ENCODE measurements around the gene IKZF5.
A peak's percentile ranks its signal among the peaks of the same experiment; 100 is the strongest.

IKZF5 gene, protein sequence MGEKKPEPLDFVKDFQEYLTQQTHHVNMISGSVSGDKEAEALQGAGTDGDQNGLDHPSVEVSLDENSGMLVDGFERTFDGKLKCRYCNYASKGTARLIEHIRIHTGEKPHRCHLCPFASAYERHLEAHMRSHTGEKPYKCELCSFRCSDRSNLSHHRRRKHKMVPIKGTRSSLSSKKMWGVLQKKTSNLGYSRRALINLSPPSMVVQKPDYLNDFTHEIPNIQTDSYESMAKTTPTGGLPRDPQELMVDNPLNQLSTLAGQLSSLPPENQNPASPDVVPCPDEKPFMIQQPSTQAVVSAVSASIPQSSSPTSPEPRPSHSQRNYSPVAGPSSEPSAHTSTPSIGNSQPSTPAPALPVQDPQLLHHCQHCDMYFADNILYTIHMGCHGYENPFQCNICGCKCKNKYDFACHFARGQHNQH

DNA sequence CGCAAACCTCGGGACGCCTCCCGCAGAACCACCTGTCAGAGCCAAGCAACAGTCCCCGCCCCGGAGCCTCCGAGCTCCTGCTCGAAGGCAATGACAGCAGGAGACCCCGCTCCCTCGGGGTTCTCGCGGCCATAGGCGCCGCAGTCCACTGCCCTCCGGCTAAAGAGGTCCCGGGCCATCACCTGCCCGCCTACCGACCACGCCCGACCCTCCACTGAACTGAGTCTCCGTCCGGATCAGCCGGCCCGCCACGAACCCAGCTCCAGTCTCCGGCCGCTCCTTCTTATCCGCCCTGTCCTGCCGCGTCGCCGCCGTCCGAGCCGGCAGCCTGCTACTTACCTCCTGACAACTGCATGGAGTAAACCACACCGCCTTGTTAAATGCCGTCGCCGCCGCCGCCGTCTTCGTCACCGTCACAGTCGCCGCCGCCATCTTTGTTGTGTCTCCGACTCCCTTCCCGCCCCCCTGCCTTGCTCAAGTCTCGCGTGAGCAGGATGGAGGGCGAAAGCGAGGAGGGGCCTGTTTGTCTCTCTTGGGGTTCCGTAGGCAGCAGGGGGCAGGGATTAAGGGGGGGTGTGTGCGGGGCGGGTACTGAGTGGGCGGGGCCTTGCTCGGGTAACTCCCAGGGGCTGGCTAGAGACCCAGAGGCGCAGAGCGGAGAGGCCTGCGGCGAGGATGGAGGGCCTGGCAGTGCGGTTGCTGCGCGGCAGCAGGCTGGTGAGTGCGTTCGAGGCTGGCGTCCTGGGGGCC lies at the start of gene IKZF5, which contains the start of gene ACADSB:
IKZF5 (minus strand) TSS at position 441 of the 750 bp plus-strand sequence. CDS start 10,170 bp downstream, outside the sequence.
ACADSB (plus strand) TSS at position 652 of the 750 bp plus-strand sequence; CDS start at position 676, 24 bp downstream.
- peak; percentile 98 for DNase-seq

DNA sequence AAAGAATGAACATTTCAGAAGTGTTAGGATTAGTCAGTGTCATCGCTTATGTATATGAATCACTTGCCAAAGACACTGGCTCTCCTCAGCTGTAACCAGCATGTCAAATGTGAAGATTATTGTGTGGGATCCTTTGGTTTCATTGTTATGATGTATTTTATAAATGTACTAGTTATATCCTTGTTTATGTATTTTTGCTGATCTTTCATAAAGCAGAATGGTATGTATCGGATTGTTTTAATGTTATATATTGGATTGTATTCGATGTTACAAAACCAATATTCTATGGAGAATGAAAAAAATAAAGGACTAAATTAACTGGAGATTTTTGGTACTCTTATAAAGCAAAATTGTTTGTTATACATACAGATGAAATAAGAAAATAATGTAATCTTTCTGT lies 49.4 kb upstream of the IKZF5 start:
- no peak for DNase-seq

DNA sequence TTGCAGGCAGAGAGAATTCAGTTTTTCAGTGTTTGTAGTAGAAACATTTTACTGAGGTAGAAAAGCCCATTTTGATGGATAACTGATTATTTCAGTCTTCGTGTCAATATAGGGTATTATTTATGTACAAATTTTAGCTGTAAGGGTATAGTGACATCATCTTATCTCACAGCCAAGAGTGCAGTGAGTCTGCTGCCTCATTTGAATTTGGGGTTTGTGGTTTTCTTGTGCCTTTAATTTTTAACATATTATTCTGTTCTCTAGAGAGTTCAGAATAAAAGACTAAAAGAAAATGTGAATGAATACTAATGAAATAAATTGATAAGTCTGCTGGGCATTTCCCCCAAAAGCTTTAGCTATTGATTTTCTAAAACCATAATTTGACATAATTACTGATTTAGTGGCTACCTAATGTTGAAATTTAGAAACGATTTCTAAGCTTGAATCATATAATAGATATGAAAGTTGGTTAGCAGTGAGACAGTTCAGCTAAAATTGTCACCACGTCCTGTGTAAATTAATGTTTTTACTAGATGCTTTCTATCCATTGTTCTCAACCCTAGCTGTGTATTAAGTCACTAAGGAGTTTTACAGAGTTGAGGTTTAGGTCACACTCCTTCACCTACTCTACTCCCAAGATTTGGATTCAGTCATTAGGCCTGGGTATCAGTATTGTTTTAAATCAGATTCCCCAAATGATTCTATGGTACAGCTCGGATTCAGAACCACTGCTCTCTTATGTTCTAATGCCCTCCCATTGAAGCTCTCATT lies 37.6 kb upstream of the IKZF5 start:
- DNase-seq, result no peak

DNA sequence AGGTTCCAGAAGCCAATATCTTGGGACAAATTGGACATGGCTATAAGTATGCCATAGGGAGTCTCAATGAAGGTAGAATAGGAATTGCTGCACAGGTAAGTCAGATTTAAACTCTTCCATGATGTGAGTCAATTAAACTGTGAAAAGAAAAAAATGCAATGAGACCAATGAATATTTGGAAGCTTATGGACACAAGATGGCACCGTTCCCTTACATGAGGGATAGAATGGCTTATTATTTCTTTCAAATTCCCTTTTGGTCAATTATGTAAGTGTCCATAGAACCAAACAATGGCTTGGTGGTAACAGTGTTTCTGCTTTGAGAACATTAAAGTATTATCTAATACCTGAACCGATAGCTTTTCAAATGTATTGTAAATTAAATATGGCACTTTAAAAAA lies 35.8 kb upstream of the IKZF5 start:
- no peak for DNase-seq

DNA sequence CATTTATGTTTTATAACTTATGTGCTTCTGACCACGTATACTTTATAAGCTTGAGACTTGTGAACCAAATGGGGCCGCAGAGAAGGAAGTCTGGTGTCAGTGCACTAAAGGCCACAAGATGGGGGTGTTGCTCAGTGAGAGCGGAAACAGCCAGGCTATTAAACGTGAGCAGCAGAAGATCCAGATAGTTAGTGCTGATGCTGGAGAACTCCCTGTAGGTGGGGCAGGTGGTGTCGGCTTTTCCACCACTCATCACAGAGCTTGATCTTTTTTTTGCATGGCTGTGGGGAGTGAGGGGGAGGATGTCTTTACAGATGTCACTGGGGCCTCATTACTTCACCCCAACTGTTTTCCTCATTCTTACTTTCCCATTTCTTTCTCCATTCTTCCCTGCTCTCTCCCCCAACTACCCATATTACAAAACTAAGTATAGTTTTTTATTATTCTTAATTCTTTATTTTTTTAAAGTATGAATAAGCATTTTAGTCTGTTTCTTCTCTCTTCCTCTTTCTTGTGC lies 34.9 kb upstream of the IKZF5 start:
- DNase-seq, result peak; percentile 38

DNA sequence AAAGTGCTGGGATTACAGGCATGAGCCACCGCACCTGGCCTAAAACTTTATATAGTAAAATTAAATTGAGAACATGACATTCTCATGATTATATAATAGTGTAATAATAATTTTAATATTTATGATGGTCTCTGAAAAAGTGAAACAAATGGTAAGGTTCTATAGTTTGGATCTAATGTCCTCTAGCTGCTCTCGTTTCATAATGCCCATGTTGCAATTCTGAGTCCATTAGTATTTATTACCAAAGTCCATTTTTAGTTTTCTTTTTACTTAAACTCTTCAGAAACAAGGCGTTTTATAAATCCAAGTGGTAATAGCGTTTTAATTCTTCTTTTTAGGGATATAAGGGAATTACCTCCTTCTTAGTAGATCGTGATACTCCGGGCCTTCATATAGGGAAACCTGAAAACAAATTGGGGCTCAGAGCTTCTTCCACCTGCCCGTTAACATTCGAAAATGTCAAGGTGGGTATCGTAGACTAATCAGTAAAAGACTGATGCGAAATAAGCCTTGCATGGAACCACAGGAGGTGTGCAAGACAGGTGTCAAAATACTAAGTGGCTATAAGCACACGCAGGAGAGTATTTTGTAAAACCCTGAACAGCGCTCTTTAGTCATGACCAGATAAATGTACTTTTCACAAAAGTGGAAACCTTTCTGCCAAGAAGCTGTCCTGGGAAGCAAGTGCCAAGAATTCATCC lies 34.3 kb upstream of the IKZF5 start:
- DNase-seq, result no peak

DNA sequence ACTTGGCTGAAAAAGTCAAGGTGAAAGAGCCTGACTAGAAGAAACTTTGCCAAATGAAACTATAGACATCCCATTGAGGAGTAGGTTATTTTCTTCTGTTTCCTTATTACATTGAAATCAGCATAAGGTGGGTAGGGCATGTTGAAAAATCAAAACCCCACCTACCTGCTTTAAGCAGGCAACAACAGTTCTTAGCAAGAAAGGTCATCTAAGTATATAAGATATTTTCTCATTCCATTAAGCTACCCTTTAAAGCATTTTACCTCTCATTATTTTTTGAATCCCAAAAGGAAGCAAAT lies 31.0 kb upstream of the IKZF5 start:
- DNase-seq, result no peak

DNA sequence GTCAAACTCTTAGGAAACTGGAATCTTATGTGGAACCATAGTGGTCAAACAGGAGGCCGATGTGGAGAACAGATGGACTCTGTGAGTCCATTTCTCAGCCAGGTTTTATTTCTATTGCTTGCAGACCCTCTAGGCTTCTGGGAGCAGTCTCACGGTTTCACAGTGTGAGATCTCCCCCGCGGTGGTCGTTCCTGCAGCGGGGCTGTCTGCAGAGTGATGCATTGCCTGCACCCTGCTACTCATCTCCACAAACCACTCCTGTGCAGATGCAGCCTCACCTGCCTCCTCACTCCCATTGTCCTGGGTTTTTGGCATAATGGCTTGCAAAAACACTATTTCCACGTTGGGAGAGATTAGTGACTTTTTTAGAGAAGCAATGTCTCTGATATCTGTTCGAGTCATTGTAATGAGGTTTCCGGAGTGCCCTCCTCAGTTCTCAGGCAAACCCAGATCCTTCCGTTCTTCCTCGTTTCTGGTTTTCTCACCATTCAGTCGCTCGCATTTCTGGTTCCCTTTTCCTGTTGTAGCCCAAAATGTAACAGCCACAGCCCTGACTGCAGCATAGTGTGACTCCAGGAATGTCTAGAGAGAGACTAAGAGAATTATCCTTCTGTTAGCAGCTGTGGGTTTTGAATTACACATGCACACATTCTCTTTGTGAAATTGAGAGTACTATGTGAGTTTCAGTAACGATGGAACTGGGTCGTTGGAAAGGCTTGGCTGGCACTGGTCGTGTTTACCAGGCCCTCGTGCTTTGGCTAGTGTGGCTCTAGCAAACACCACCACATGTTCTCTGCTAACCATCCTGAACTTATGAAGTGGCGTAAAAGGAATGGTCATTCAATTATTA lies 30.4 kb upstream of the IKZF5 start:
- no peak for DNase-seq

DNA sequence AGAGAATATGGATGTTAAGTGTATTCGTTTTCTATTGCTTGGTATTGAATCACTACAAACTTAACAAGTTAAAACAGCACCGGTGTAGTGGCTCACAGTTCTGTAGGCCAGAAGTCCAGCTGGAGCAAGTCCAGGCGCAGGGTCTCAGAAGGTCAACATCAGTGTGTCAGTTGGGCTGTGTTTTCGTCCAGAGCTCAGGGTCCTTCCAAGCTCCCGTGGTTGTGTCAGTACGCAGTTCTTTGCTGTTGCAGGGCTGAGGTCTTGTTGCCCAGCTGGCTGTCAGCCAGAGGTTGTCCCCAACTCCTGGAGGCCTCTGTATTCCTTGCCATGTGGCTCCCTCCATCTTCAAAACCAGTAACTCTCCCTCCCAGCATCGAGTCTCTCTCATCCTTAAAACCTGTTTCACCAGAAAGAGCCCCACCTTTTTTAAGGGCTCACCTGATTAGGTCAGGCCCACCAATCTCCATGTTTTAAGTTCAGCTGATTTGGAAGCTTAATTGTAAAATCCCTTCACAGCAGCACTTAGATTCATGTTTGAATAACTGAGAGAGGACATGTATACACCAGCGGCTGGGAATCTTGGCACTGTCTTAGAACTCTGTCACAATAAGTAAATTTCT lies 27.0 kb upstream of the IKZF5 start:
- DNase-seq, result no peak

DNA sequence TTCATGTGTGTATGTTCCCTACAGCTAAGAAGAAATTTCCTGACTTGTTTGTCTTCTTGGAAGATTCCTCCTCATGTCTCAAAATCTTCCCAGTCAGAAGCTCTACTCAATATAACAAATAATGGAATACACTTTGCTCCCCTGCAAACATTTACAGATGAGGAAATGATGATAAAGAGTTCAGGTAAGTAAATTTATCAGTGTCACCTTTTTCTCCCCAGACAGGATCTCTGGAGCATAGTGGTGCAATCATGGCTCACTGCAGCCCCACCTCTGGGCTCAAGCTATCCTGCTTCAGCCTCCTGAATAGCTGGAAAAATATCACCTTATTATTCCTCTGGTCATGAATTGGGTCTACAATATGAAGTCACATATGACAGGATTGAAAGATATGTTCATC lies 25.7 kb upstream of the IKZF5 start:
- DNase-seq, result no peak

DNA sequence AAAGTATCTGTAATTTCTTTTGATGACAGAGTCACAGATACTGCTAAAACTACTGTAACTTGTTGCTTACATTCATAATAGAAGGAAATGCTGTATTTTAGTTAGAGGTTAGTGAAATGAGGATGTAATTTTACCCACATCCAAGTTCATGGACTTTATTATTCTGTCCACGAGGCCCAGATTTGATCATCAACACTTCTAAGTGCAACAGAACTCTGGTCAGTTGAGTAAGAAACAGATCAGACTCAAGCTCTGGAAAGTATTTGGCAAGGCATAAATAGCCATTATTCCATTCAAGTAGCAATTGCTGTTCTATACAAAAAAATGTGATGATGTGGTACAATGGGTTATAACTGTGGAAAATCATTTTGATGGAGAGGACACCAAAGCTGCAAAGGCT lies 22.5 kb upstream of the IKZF5 start:
- DNase-seq, result no peak

DNA sequence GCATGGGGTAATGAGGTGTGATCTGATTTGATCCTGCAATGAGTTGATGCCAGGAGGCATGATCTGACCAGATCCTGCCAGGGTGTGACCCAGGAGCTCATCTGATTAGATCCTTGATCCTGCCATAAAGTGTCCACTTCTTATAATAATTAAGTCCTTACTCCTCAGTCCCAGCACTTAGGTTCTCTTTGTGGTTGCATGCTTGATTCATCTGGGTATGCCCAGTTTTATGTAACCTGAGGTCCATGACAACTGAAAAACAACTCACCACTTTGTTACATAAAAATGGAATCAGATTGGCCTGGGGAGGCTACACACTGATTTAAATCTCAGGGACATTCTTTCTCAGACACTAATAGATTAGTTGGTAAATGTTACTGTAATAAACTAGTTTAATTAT lies 19.3 kb upstream of the IKZF5 start:
- DNase-seq, result no peak

DNA sequence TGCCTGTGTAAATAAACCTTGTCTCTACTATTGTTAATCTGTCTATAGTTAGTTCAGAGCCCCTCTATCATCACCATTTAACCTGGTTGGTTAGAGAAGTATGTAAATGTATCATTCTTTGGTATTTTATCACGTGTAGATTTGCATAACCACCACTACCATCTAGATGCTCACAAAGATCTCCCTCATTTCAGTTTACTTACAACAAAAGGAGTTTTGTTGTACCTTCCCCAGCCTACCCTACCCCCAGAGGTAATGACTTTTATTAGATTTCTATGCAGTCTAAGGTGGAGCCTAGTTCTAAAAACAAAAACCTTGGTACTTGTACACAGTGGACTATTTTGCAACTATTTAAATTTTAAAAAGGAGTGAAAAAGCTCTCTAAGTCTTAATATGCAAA lies 17.7 kb upstream of the IKZF5 start:
- no peak for DNase-seq

DNA sequence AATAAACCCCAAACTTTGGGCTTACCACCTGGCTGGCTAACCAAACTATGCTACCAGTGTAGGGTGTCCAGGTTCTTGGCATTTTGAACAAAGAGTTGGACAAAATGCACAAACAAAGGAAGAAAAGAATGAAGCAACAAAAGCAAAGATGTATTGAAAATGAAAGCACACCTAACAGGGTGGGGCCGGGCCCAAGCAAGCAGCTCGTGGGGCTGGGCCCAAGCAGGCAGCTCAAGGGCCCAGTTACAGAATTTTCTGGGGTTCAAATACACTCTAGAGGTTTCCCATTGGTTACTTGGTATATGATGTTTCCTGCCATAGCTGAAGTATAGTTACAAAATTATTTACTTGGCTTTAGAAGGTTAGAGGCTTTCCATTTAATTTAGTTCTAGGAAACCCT lies 15.9 kb upstream of the IKZF5 start:
- no peak for DNase-seq

DNA sequence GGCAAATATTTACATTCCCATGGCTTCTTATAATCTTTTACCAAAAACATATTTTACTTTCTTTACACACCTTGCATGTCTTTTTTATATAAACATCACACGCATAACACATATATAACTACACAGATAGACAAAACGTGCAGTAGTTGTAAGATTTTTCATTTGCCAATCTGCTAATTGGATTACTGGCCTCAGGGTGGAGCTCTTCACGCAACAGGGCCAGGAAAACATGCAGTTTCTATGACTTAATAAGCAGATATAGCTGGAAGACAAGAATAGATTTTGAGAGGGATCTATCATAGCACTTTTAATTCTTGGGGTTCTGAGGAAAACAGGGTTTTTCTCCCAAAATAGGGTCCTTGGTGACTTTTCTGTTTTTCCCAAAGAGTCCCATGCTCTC lies 12.9 kb upstream of the IKZF5 start:
- no peak for DNase-seq

DNA sequence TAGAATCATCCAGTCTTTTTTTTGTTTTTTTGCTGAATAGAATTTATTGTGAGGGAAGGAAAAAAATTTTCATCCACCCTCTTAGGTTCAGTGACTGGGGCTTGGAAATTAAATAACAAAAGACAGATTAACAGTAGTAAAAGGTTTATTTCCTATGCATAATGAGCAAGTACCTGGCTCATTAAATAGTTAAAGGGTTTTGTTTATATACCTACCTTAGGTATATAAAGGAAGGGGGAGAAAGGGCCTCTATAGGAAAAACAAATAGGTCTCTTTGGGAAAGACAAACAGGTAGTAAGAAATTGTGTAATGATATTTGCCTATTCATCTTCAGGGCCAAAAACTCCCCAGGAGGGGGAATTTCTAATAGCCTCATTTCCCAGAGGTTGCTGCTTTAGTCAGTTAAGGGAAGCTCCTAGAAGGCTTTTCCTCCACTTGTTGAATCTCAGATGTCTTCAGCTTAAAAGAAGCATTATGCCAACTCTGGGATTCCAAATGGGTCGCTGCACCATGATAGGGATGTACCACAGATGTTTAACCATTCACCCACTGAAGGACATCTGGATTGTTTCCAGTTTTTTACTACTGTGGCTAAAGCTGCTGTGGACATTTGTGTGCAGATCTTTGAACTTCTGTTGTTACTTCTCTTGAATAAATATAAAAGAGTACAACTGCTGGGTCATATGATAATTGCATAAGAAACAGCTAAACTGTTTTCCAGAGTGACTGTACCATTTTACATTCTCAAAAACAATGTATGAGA lies 11.5 kb upstream of the IKZF5 start:
- no peak for DNase-seq

DNA sequence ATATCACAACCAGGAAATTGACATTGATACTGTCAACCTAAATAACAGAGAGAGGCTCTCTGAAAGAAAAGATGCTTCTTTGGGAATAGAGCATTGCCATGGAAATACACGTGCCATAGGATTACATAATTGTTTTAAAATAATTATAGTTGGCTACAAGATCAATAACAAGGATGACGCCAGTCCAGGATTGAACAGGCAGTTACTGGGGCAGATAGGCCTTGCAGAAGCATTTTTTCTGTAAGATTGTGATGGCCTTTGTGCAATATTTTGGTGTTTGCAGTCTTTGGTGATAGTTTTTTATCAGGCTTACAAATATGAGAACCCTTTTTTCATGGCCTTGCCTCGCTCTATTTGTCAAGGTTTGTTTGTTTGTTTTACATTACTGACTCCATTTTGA lies 10.7 kb upstream of the IKZF5 start:
- DNase-seq, result no peak

DNA sequence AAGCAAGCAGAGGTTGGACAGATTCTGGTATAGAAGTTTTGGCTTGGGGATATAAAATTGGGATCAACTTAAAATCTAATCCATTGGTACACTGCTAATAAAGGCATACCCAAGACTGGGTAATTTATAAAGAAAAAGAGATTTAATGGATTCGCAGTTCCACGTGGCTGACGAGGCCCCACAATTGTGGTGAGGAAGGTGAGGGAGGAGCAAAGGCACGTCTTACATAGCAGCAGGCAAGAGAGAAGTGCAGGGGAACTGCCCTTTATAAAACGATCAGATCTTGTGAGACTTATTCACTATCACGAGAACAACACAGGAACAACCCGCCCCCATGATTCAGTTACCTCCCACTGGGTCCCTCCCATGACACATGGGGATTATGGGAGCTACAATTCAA lies 9.9 kb upstream of the IKZF5 start:
- no peak for DNase-seq

DNA sequence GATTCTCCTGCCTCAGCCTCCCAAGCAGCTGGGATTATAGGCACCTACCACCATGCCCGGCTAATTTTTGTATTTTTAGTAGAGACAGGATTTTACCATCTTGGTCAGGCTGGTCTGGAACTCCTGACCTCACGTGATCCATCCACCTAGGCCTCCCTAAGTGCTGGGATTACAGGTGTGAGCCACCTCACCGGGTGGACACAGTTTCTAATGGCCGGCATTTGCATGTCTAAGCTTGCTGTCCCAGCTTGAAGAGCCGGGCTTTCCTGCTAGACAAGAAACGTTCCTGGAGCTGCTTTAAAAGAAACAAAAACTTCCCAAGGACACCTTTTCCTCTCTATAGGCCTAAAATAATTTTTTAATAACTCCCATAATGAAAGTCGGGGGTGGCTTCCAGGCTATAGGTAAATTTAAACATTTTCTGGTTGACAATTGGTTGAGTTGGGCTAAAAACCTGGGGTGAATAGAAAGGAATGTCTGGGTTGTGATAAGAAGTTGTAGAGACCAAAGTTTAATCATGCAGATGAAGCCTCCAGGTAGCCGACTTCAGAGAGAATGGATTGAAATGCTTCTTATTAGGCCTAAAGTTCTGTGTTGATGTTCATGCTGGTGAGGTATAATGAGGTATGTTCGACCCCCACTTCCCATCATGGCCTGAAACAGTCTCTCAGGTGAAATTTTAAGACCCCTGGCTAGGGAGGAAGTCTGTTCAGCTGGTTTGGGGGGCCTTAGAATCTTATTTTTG lies 9.0 kb upstream of the IKZF5 start:
- no peak for DNase-seq

DNA sequence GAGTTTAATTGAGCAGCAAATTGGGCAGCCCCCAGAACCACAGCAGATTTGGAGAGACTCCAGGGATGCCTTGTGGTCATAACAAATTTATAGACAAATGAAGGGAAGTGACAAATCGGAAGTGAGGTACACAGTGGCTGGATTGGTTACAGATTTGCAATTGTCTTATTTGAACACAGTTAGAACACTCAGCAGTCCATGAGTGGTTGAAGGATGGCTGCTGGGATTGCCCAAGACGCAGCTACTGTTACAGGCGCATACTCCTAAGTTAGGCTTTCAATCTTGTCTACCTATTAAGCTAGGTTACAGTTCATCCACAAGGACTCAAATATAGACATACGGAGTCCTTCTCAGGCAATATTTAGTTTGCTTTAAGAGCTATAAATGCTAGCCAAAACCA lies 7.6 kb upstream of the IKZF5 start:
- no peak for DNase-seq
